VCaP (cell line): ENCODE results near the gene MGA.

ENCODE experiments used
- H3K27ac ChIP-seq: fragments of 450-650 bp; 2 replicates; pipeline ENCODE4 v1.5.1; 2017
- CTCF ChIP-seq: fragments of 450-650 bp; conservative IDR thresholded peaks from 2 replicates; pipeline ENCODE4 v1.5.1; 2017; ENCODE audit warnings: mild to moderate bottlenecking, moderate library complexity

Gene MGA

GRCh38 chr15:41816788-41817187, 156.6 kb downstream of the MGA start:
- TF ChIP-seq CTCF, result no peak
- H3K27ac ChIP-seq, result no peak overlapping the region

GRCh38 chr15:41817327-41817726, 157.1 kb downstream of the MGA start:
- H3K27ac ChIP-seq, result no peak overlapping the region
- no peak for TF ChIP-seq CTCF

GRCh38 chr15:41817781-41818180, 157.6 kb downstream of the MGA start:
- TF ChIP-seq CTCF, result no peak
- H3K27ac ChIP-seq, result no peak overlapping the region

GRCh38 chr15:41819455-41820050, 159.3 kb downstream of the MGA start:
- no peak overlapping the region; the same call in 1 of the 2 replicates for H3K27ac ChIP-seq
- no peak for TF ChIP-seq CTCF

- TF ChIP-seq CTCF, result no peak
- H3K27ac ChIP-seq, result peak overlapping the region; percentile 71
These were observed 160.7 kb downstream of the MGA start for GRCh38 chr15:41820791-41821423.

GRCh38 chr15:41821831-41822230, 161.6 kb downstream of the MGA start:
- H3K27ac ChIP-seq, result peak overlapping the region; percentile 71; the same call in 1 of the 2 replicates
- no peak for TF ChIP-seq CTCF

- TF ChIP-seq CTCF, result no peak
- no peak overlapping the region for H3K27ac ChIP-seq
These were observed 162.3 kb downstream of the MGA start for GRCh38 chr15:41822471-41822870.
